Measurements from ENCODE around the gene RFT1. TPM values are rescaled to one million over a fixed set of nuclear protein-coding genes. Genes with fewer than 3 reads are reported as not detected.

Gene RFT1
- total and polyA plus RNA-seq, 2 of the 13 experiments (the other 11 are each of a cell fraction or from before 2014, with no cell fraction given), result 23.2 to 37.0 TPM

- TF ChIP-seq BATF2 (CRISPR knock-in tag; IDR thresholded peaks at IDR 0.05) (no peak), NCOA2 (CRISPR knock-in tag; IDR thresholded peaks at IDR 0.05) (peak; percentile 48; the same call in 1 of the 2 replicates), ONECUT2 (CRISPR knock-in tag; IDR thresholded peaks at IDR 0.05) (no peak), ERF (CRISPR knock-in tag; IDR thresholded peaks at IDR 0.05) (no peak), ZNF781 (CRISPR knock-in tag; IDR thresholded peaks at IDR 0.05; ENCODE audit: borderline replicate concordance, not compliant biosample characterization) (no peak), MEF2D (CRISPR knock-in tag; IDR thresholded peaks at IDR 0.05) (no peak), KDM6A (CRISPR knock-in tag; IDR thresholded peaks at IDR 0.05; ENCODE audit: low read depth) (peak; percentile 54; the same call in 1 of the 2 replicates), ZNF333 (CRISPR knock-in tag; IDR thresholded peaks at IDR 0.05; ENCODE audit: borderline replicate concordance) (no peak), ZNF282 (IDR thresholded peaks at IDR 0.05; ENCODE audit: partially characterized antibody) (no peak), UBTF (CRISPR knock-in tag; IDR thresholded peaks at IDR 0.05) (0 out of 2 replicates have a peak, but pooled peaks have one; percentile 10), RARA (CRISPR knock-in tag; IDR thresholded peaks at IDR 0.05) (peak; percentile 40; the same call in 1 of the 2 replicates), SRSF1 (optimal IDR thresholded peaks at IDR 0.05; ENCODE audit: low read depth, low read length) (peak; percentile 62), NFRKB (IDR thresholded peaks at IDR 0.05) (no peak)
- TF ChIP-seq, protein P1, sequence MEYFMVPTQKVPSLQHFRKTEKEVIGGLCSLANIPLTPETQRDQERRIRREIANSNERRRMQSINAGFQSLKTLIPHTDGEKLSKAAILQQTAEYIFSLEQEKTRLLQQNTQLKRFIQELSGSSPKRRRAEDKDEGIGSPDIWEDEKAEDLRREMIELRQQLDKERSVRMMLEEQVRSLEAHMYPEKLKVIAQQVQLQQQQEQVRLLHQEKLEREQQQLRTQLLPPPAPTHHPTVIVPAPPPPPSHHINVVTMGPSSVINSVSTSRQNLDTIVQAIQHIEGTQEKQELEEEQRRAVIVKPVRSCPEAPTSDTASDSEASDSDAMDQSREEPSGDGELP (IDR thresholded peaks at IDR 0.05; ENCODE audit: borderline replicate concordance, low read depth), result peak; percentile 34; the same call in 1 of the 2 replicates
- TF ChIP-seq, protein P2, sequence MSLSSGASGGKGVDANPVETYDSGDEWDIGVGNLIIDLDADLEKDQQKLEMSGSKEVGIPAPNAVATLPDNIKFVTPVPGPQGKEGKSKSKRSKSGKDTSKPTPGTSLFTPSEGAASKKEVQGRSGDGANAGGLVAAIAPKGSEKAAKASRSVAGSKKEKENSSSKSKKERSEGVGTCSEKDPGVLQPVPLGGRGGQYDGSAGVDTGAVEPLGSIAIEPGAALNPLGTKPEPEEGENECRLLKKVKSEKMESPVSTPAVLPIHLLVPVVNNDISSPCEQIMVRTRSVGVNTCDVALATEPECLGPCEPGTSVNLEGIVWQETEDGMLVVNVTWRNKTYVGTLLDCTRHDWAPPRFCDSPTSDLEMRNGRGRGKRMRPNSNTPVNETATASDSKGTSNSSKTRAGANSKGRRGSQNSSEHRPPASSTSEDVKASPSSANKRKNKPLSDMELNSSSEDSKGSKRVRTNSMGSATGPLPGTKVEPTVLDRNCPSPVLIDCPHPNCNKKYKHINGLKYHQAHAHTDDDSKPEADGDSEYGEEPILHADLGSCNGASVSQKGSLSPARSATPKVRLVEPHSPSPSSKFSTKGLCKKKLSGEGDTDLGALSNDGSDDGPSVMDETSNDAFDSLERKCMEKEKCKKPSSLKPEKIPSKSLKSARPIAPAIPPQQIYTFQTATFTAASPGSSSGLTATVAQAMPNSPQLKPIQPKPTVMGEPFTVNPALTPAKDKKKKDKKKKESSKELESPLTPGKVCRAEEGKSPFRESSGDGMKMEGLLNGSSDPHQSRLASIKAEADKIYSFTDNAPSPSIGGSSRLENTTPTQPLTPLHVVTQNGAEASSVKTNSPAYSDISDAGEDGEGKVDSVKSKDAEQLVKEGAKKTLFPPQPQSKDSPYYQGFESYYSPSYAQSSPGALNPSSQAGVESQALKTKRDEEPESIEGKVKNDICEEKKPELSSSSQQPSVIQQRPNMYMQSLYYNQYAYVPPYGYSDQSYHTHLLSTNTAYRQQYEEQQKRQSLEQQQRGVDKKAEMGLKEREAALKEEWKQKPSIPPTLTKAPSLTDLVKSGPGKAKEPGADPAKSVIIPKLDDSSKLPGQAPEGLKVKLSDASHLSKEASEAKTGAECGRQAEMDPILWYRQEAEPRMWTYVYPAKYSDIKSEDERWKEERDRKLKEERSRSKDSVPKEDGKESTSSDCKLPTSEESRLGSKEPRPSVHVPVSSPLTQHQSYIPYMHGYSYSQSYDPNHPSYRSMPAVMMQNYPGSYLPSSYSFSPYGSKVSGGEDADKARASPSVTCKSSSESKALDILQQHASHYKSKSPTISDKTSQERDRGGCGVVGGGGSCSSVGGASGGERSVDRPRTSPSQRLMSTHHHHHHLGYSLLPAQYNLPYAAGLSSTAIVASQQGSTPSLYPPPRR (CRISPR knock-in tag; IDR thresholded peaks at IDR 0.05; ENCODE audit: borderline replicate concordance), result peak; percentile 13; the same call in 1 of the 2 replicates
- TF ChIP-seq, protein P3, sequence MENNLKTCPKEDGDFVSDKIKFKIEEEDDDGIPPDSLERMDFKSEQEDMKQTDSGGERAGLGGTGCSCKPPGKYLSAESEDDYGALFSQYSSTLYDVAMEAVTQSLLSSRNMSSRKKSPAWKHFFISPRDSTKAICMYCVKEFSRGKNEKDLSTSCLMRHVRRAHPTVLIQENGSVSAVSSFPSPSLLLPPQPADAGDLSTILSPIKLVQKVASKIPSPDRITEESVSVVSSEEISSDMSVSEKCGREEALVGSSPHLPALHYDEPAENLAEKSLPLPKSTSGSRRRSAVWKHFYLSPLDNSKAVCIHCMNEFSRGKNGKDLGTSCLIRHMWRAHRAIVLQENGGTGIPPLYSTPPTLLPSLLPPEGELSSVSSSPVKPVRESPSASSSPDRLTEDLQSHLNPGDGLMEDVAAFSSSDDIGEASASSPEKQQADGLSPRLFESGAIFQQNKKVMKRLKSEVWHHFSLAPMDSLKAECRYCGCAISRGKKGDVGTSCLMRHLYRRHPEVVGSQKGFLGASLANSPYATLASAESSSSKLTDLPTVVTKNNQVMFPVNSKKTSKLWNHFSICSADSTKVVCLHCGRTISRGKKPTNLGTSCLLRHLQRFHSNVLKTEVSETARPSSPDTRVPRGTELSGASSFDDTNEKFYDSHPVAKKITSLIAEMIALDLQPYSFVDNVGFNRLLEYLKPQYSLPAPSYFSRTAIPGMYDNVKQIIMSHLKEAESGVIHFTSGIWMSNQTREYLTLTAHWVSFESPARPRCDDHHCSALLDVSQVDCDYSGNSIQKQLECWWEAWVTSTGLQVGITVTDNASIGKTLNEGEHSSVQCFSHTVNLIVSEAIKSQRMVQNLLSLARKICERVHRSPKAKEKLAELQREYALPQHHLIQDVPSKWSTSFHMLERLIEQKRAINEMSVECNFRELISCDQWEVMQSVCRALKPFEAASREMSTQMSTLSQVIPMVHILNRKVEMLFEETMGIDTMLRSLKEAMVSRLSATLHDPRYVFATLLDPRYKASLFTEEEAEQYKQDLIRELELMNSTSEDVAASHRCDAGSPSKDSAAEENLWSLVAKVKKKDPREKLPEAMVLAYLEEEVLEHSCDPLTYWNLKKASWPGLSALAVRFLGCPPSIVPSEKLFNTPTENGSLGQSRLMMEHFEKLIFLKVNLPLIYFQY (CRISPR knock-in tag; IDR thresholded peaks at IDR 0.05; ENCODE audit: borderline replicate concordance), result no peak
Observed at GRCh38 chr3:53170325-53171063, 40.3 kb upstream of the RFT1 start (continued).
